Measurements from ENCODE around the gene COPS8. TPM values are rescaled to one million over a fixed set of nuclear protein-coding genes. Genes with fewer than 3 reads are reported as not detected.

The COPS8 gene
- total and polyA plus RNA-seq, 4 donors = 124 to 186 (median 151) TPM

- no peaks in the 10 kb centered on the region for H3K9me3 ChIP-seq (ENCODE audit: control insufficient read depth, insufficient read depth, low read length)
- no peak for DNase-seq (ENCODE audit: low read depth in 4 of 6, low spot score in 6 of 6)
- H3K27ac ChIP-seq (ENCODE audit: low read depth, low read length) = no peak overlapping the region
- H3K4me1 ChIP-seq (ENCODE audit: control insufficient read depth, insufficient read depth, low read length) = peaks cover 4% of the 10 kb centered on the region
- WGBS (ENCODE audit: insufficient coverage) = 100% methylated on average over 1 of the region's 2 CpGs
- H3K4me3 ChIP-seq (ENCODE audit: low read depth, low read length) = no peak overlapping the region
- H3K27me3 ChIP-seq (ENCODE audit: control insufficient read depth, insufficient read depth, low read length) = no peaks in the 10 kb centered on the region
- H3K36me3 ChIP-seq (ENCODE audit: control insufficient read depth, insufficient read depth, low read length) = no peaks in the 10 kb centered on the region
Measured at GRCh38 chr2:237053066-237053465, 32.6 kb upstream of the COPS8 start.

GRCh38 chr2:237055386-237056100 is 30.1 kb upstream of the COPS8 start:
- H3K27me3 ChIP-seq (ENCODE audit: control insufficient read depth, insufficient read depth, low read length) = no peaks in the 10 kb centered on the region
- H3K36me3 ChIP-seq (ENCODE audit: control insufficient read depth, insufficient read depth, low read length) = no peaks in the 10 kb centered on the region

GRCh38 chr2:237056287-237056875 is 29.3 kb upstream of the COPS8 start:
- Histone ChIP-seq H3K27ac (ENCODE audit: low read depth, low read length) (no peak overlapping the region), H3K4me1 (ENCODE audit: control insufficient read depth, insufficient read depth, low read length) (peaks cover 17% of the 10 kb centered on the region), H3K4me3 (ENCODE audit: low read depth, low read length) (no peak overlapping the region), H3K36me3 (ENCODE audit: control insufficient read depth, insufficient read depth, low read length) (no peaks in the 10 kb centered on the region), H3K9me3 (ENCODE audit: control insufficient read depth, insufficient read depth, low read length) (no peaks in the 10 kb centered on the region), H3K27me3 (ENCODE audit: control insufficient read depth, insufficient read depth, low read length) (no peaks in the 10 kb centered on the region)
- DNase-seq (ENCODE audit: low read depth in 4 of 6, low spot score in 6 of 6) = no peak
- WGBS (ENCODE audit: insufficient coverage) = 87% methylated on average over 9 of the region's 11 CpGs

More at GRCh38 chr2:237055386-237056100, 30.1 kb upstream of the COPS8 start:
- Histone ChIP-seq H3K4me3 (ENCODE audit: low read depth, low read length) (no peak overlapping the region), H3K27ac (ENCODE audit: low read depth, low read length) (no peak overlapping the region), H3K4me1 (ENCODE audit: control insufficient read depth, insufficient read depth, low read length) (peaks cover 12% of the 10 kb centered on the region), H3K9me3 (ENCODE audit: control insufficient read depth, insufficient read depth, low read length) (no peaks in the 10 kb centered on the region)
- DNase-seq (ENCODE audit: low read depth in 4 of 6, low spot score in 6 of 6) = peak in 1 of 6 donors; percentile 40
- WGBS (ENCODE audit: insufficient coverage) = 95% methylated on average over 5 of the region's 9 CpGs

- WGBS (ENCODE audit: insufficient coverage) = no CpG with 5 or more reads among the region's 5 CpGs
- Histone ChIP-seq H3K36me3 (ENCODE audit: control insufficient read depth, insufficient read depth, low read length) (no peaks in the 10 kb centered on the region), H3K27ac (ENCODE audit: low read depth, low read length) (no peak overlapping the region), H3K9me3 (ENCODE audit: control insufficient read depth, insufficient read depth, low read length) (no peaks in the 10 kb centered on the region), H3K4me3 (ENCODE audit: low read depth, low read length) (no peak overlapping the region), H3K27me3 (ENCODE audit: control insufficient read depth, insufficient read depth, low read length) (no peaks in the 10 kb centered on the region), H3K4me1 (ENCODE audit: control insufficient read depth, insufficient read depth, low read length) (peaks cover 17% of the 10 kb centered on the region)
- DNase-seq (ENCODE audit: low read depth in 4 of 6, low spot score in 6 of 6) = no peak
Measured at GRCh38 chr2:237057107-237057506, 28.6 kb upstream of the COPS8 start.

- peaks cover 14% of the 10 kb centered on the region for H3K4me1 ChIP-seq (ENCODE audit: control insufficient read depth, insufficient read depth, low read length)
- no peak for DNase-seq (ENCODE audit: low read depth in 4 of 6, low spot score in 6 of 6)
- WGBS (ENCODE audit: insufficient coverage) = 85% methylated on average over 3 of the region's 5 CpGs
- no peaks in the 10 kb centered on the region for H3K9me3 ChIP-seq (ENCODE audit: control insufficient read depth, insufficient read depth, low read length)
- H3K4me3 ChIP-seq (ENCODE audit: low read depth, low read length) = no peak overlapping the region
- no peak overlapping the region for H3K27ac ChIP-seq (ENCODE audit: low read depth, low read length)
- H3K27me3 ChIP-seq (ENCODE audit: control insufficient read depth, insufficient read depth, low read length) = no peaks in the 10 kb centered on the region
- no peaks in the 10 kb centered on the region for H3K36me3 ChIP-seq (ENCODE audit: control insufficient read depth, insufficient read depth, low read length)
Measured at GRCh38 chr2:237057893-237058300, 27.8 kb upstream of the COPS8 start.

- H3K4me1 ChIP-seq (ENCODE audit: control insufficient read depth, insufficient read depth, low read length) = peaks cover 14% of the 10 kb centered on the region
- H3K9me3 ChIP-seq (ENCODE audit: control insufficient read depth, insufficient read depth, low read length) = no peaks in the 10 kb centered on the region
- WGBS (ENCODE audit: insufficient coverage) = 78% methylated on average over 9 of the region's 11 CpGs
- no peaks in the 10 kb centered on the region for H3K36me3 ChIP-seq (ENCODE audit: control insufficient read depth, insufficient read depth, low read length)
- no peaks in the 10 kb centered on the region for H3K27me3 ChIP-seq (ENCODE audit: control insufficient read depth, insufficient read depth, low read length)
- no peak overlapping the region for H3K4me3 ChIP-seq (ENCODE audit: low read depth, low read length)
- DNase-seq (ENCODE audit: low read depth in 4 of 6, low spot score in 6 of 6) = no peak
- H3K27ac ChIP-seq (ENCODE audit: low read depth, low read length) = no peak overlapping the region
Measured at GRCh38 chr2:237058423-237058822, 27.3 kb upstream of the COPS8 start.

GRCh38 chr2:237059155-237059875 is 26.4 kb upstream of the COPS8 start:
- WGBS (ENCODE audit: insufficient coverage) = 72% methylated on average over 7 of the region's 8 CpGs
- H3K27me3 ChIP-seq (ENCODE audit: control insufficient read depth, insufficient read depth, low read length) = no peaks in the 10 kb centered on the region
- no peaks in the 10 kb centered on the region for H3K9me3 ChIP-seq (ENCODE audit: control insufficient read depth, insufficient read depth, low read length)
- H3K4me3 ChIP-seq (ENCODE audit: low read depth, low read length) = no peak overlapping the region
- H3K36me3 ChIP-seq (ENCODE audit: control insufficient read depth, insufficient read depth, low read length) = no peaks in the 10 kb centered on the region
- no peak for DNase-seq (ENCODE audit: low read depth in 4 of 6, low spot score in 6 of 6)
- peaks cover 14% of the 10 kb centered on the region for H3K4me1 ChIP-seq (ENCODE audit: control insufficient read depth, insufficient read depth, low read length)
- H3K27ac ChIP-seq (ENCODE audit: low read depth, low read length) = no peak overlapping the region

GRCh38 chr2:237060534-237061312 is 25.0 kb upstream of the COPS8 start:
- no peaks in the 10 kb centered on the region for H3K36me3 ChIP-seq (ENCODE audit: control insufficient read depth, insufficient read depth, low read length)
- 16% methylated on average over 12 of the region's 15 CpGs for WGBS (ENCODE audit: insufficient coverage)
- peaks cover 14% of the 10 kb centered on the region for H3K4me1 ChIP-seq (ENCODE audit: control insufficient read depth, insufficient read depth, low read length)
- H3K9me3 ChIP-seq (ENCODE audit: control insufficient read depth, insufficient read depth, low read length) = no peaks in the 10 kb centered on the region
- H3K27me3 ChIP-seq (ENCODE audit: control insufficient read depth, insufficient read depth, low read length) = no peaks in the 10 kb centered on the region
- DNase-seq (ENCODE audit: low read depth in 4 of 6, low spot score in 6 of 6) = peak; percentile 54 to 96 (median 69)
- no peak overlapping the region for H3K27ac ChIP-seq (ENCODE audit: low read depth, low read length)
- no peak overlapping the region for H3K4me3 ChIP-seq (ENCODE audit: low read depth, low read length)

- no peak overlapping the region for H3K27ac ChIP-seq (ENCODE audit: low read depth, low read length)
- no peaks in the 10 kb centered on the region for H3K9me3 ChIP-seq (ENCODE audit: control insufficient read depth, insufficient read depth, low read length)
- H3K4me1 ChIP-seq (ENCODE audit: control insufficient read depth, insufficient read depth, low read length) = peaks cover 14% of the 10 kb centered on the region
- DNase-seq (ENCODE audit: low read depth in 4 of 6, low spot score in 6 of 6) = no peak
- H3K4me3 ChIP-seq (ENCODE audit: low read depth, low read length) = no peak overlapping the region
- H3K27me3 ChIP-seq (ENCODE audit: control insufficient read depth, insufficient read depth, low read length) = no peaks in the 10 kb centered on the region
- H3K36me3 ChIP-seq (ENCODE audit: control insufficient read depth, insufficient read depth, low read length) = no peaks in the 10 kb centered on the region
- WGBS (ENCODE audit: insufficient coverage) = 76% methylated on average over 5 of the region's 12 CpGs
Measured at GRCh38 chr2:237061356-237061755, 24.3 kb upstream of the COPS8 start.

All from spinal cord (tissue), 10 donors.